ENCODE measurements around the gene PHLDB2.
"Not testable (repeated sequence)": the region's sequence is repeated elsewhere in the genome, so short reads cannot be mapped to it uniquely, and the experiment has no call there.

PHLDB2 gene

DNA sequence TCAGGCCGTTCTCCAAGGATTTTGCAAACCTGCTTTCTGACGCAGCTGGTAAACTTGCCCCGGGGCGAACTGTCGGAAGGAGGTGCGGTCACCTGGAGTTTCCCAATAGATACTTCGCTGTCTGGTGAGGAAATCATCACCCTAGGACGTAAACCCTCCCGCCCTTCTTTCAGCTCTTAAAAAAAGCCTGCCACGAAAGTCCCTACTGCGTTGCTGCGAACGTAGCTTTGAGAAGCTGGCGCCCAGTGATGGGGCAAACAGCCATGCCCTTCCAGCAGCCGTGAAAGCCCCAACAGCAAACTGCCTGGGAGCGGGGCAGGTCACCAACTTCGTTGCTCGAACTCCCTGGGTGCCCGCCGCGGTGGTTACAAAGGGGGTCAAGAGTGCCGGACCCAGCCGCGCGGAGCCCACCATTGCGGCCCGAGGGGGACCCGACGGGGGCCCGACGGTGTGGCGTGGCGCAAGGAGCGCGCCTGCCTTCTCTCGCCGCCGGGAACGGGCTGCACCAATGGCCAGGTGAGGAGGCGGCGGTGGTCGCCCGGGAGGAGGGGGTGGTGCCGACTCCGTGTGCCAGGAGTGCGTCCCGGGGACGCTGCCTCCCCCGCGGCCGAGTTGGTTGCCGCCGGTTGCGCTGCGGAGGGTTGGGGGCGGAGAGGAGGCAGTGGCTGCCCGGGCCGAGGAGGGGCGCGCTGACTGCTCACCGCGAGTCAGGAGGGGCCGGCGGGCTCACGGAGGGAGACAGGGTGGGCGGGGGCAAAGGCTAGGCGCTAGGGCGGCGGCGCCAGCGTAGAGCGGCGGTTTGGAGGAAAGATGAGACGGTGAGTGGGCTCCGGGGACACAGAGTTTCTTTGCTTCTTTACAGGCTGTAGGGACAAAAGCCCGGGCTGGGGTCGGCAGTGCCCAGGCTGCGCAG lies at the start of gene PHLDB2:
TSS of gene PHLDB2 (plus strand) at position 205 of the 913 bp plus-strand sequence. CDS start 24,813 bp downstream, outside the sequence.
- peak; percentile 68 for DNase-seq

- no peak for DNase-seq
Observed at GRCh38 chr3:111810909-111811308, 48.2 kb upstream of the PHLDB2 start.

- DNase-seq: no peak
Observed at GRCh38 chr3:111811811-111812210, 47.3 kb upstream of the PHLDB2 start.

- no peak for DNase-seq
Observed at GRCh38 chr3:111812701-111813100, 46.4 kb upstream of the PHLDB2 start.

GRCh38 chr3:111813441-111813840 lies 45.6 kb upstream of the PHLDB2 start:
- DNase-seq: no peak

DNA sequence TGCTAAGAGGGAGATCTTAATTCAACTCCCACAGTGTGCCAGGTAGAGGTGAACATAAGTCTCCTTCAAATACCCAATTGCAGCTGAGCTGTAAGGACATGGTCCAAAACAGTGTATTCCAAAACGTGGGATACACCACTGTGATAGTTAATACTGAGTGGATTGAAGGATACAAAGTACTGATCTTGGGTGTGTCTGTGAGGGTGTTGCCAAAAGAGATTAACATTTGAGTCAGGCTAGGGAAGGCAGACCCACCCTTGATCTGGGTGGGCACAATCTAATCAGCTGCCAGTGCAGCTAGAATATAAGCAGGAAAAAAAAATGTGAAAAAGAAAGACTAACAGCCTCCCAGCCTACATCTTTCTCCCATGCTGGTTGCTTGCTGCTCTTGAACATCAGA lies 45.1 kb upstream of the PHLDB2 start:
- DNase-seq: no peak

DNA sequence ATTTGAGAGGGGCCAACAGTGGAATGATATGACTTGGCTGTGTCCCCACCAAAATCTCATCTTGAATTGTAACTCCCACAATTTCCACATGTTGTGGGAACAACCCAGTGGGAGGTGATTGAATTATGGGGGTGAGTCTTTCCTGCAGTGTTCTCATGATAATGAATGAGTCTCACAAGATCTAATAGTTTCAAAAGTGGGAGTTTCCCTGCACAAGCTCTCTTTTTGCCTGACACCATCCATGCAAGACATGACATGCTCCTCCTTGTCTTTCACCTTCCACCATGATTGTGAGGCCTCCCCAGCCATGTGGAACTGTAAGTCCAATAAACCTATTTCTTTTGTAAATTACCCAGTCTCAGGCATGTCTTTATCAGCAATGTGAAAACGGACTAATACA lies 42.3 kb upstream of the PHLDB2 start:
- DNase-seq: not testable (repeated sequence)

DNA sequence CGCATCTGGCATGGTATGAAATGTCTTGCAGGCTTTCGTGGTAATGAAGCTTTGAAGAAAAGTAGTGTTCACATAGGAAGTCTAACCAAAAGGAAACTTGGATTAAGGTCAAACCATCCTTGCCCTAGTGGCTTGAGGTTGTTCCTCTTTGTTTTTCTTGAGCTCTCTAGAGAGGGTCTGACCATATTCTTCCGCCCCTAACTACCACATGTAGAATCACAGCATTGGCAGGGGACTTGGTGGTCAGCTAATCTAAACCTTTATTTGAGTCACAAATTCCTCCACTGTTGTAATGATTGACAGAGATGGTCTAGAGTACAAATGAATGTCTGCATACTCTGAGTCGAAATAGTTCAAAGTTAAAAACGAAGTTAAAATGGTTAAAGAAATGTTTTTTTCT lies 39.1 kb upstream of the PHLDB2 start:
- no peak for DNase-seq

GRCh38 chr3:111820651-111821050 lies 38.4 kb upstream of the PHLDB2 start:
- no peak for DNase-seq

GRCh38 chr3:111821891-111822290 lies 37.2 kb upstream of the PHLDB2 start:
- DNase-seq: no peak

DNA sequence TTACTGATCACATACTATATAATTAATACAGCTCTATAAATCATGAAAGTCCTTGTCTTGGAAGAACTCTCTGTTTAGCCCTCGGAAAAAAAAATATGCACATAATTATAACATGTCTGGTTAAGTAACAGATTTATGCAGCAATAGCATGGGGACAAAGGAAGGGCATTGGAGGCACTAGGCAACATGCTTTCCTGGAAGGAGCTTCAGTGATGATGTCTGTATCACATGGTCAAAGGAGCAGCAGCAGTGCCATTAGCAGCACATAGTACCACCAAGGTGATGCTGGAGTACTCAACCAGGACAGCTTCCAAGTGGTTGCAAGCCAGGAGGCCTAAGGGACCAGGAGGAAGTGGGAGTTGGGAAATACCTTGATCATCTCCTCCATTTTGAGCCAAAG lies 36.3 kb upstream of the PHLDB2 start:
- DNase-seq: no peak

- no peak for DNase-seq
Observed at GRCh38 chr3:111823341-111823855, 35.7 kb upstream of the PHLDB2 start.

DNA sequence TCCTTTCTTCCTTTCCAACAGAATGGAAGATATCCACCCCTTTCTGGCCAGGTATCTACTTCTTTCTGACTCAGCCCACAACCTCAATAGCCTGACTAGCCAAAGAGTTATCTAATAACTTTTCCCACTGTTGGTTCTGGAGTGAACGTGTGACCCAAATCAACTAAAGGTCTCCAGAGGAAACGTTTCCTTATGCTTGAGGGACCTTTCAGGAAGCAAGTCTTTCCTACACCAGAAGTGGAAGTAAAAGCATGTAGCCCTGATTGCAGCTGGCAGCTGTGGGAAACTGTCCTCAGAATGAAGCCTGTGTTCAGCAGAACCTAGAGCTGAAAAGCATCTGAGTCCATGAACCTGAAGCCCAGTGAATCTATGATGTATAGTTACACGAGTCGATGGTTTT lies 34.7 kb upstream of the PHLDB2 start:
- no peak for DNase-seq

DNA sequence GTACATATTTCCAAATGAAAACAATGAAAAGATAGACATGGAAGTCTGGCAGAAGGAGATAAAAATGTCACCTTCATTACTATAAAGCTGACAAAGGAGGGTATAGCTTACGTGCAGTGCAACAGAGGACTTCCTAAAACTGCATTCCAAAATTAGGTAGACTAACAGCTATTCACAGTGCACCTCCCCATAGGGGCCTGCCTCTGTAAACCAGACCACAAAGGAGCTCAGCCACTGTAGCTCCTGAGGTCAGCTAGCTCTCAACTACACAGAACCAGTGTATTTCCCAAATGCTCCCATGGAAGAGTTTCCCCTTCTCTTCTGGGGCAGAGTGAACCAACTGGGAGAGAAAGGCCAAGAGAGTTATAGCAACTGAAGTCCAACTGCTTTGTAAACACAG lies 31.2 kb upstream of the PHLDB2 start:
- no peak for DNase-seq

GRCh38 chr3:111828530-111828929 lies 30.5 kb upstream of the PHLDB2 start:
- DNase-seq: no peak

- no peak for DNase-seq
Observed at GRCh38 chr3:111829023-111829422, 30.0 kb upstream of the PHLDB2 start.

DNA sequence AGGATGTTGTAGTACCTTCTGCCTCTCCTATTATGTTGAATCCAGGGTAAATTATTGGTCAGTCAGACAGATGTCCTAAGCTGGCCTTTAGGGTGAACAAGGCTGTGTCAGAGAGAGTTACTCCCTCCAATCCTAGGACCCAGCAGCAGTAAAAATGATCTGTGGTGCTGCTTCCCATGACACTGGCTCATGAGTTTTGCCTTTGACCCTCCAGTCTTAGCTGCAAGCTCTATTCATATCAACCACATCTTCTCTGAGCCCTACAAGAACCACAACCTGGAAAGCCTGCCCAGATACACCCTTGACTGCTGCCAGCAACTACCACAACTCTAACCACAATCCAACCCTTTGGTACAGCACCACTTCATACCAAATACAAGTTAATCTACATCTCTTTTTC lies 27.2 kb upstream of the PHLDB2 start:
- DNase-seq: no peak

DNA sequence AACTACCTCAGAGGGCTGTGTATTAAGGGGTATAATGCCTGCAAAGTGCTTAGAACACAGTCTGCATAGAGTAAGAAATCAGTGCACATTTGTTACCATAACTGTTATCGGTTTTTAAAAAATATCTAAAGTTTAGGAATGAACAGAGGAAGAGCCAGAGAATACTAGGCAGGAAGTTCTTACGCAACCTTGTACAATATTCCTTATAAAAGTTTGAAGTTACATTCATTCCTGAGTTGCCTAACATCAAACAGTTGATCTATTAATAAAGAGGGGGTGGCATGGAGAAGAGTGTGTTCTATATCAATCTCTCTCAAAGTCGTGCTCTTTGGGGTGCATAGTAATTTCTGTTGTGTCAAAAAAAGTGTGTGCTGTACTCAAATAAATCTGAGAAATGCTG lies 22.0 kb upstream of the PHLDB2 start:
- no peak for DNase-seq

DNA sequence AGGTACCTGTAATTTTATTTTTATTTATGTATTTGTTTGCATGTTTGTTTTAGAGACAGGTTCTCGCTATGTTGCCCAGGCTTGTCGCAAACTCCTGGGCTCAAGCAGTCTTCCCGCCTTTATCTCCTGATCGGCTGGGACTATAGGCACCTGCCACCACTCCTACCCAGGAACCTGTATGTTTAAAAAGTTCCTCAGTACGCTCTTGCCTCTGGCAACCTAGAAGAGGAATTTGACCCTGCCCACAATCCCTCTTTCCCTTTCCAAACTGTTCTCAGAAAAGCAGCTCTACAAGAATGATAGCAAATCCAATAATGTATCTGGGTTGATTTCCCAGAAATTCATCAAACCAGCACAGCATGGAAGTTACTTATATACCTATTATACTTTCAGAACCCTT lies 20.9 kb upstream of the PHLDB2 start:
- no peak for DNase-seq

DNA sequence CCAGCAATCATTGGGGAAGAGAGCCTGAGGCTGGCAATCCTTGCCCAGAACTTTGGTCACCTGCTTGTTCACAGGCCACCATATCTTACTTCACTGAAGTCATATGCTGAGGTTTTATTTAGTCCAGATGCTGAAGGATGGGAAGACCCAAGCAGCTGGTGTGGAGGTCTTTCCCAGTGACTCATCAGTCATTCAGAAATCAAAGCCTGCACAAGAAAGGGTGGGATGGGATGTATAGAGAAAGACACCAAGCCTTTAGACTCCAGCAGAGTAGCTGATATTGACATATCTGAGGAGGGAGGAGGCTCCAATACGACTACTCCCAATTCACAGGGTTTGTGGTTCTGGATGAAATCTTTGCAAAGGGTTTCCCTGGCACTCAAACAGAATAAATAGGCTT lies 13.0 kb upstream of the PHLDB2 start:
- DNase-seq: no peak

- DNase-seq: no peak
Observed at GRCh38 chr3:111846717-111847116, 12.3 kb upstream of the PHLDB2 start.

GRCh38 chr3:111848283-111848682 lies 10.8 kb upstream of the PHLDB2 start:
- no peak for DNase-seq

GRCh38 chr3:111848778-111849177 lies 10.3 kb upstream of the PHLDB2 start:
- DNase-seq: no peak

DNA sequence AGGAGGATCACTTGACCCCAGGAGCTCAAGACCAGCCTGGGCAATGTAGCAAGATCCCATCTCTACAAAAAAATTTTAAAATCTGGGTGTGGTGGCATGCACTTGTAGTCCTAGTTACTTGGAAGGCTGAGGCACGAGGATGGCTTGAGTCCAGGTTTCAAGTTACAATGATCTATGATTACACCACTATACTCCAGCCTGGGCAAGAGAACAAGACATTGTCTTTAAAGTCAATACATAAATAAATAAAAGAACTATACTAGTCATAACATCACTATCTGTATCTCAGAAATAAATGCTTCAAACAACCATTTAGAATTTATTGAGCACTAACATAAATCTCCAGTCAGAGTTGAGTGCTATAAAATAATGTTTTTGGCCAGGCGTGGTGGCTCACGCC lies 8.5 kb upstream of the PHLDB2 start:
- DNase-seq: no peak

GRCh38 chr3:111851511-111851954 lies 7.5 kb upstream of the PHLDB2 start:
- no peak for DNase-seq
